HUDEP-2 (cell line): Measurements from ENCODE around the gene EFNA5.

ENCODE experiments used
- DNase-seq, 76 experiments: peaks; one replicate each; lab custom pipeline; 2025; ENCODE audit not compliant: unreplicated experiment in 76 of 76; lab: John Stamatoyannopoulos, UW

EFNA5 gene

GRCh38 chr5:107670932-107671741, at the start of gene EFNA5:
TSS of gene EFNA5 (minus strand) at chr5:107670937.
- DNase-seq = no peak

GRCh38 chr5:107719034-107719606, 48.4 kb upstream of the EFNA5 start:
- DNase-seq = no peak

DNA sequence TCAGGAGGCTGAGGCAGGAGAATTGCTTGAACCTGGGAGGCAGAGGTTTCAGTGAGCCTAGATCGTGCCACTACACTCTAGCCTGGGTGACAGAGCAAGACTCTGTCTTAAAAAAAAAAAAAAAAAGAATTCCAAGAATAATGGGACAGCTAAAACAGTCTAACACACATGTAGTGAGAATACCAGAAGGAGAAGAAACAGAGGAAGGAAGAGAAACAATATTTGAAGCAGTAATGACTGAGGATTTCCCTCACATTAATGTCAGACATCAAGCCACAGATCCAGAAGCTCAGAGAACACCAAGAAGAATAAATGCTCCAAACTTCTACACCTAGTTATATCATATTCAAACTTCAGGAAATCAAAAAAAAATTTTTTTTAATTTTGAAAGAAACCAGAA, 47.1 kb upstream of the EFNA5 start:
- DNase-seq = no peak

- no peak for DNase-seq
Observed at GRCh38 chr5:107713228-107713627, 42.5 kb upstream of the EFNA5 start.

DNA sequence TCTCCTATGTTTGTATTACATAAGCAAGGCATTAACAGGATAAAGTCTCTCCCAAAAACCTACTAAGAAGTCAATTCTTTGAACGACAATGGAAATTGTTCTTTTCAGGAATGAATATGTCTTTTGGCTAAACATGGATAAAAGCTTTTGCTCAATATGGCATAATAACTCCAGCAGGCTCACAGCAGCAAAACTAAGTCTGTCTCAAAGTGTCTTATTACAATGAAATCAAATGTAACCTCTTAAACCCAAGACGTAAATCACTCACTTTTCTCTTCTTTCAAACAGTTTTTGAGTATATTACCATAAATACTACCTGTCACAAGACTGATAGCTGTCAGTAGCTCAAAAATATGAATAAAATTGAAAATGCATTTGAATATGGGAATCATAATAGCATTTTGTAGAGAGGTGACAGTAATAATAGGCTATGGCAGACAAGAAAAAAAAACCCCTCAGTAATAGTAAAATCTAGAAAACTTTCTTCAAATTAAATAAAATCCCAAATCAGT, 41.7 kb upstream of the EFNA5 start:
- DNase-seq = no peak

- no peak for DNase-seq
Observed at GRCh38 chr5:107705402-107706014, 34.8 kb upstream of the EFNA5 start.

DNA sequence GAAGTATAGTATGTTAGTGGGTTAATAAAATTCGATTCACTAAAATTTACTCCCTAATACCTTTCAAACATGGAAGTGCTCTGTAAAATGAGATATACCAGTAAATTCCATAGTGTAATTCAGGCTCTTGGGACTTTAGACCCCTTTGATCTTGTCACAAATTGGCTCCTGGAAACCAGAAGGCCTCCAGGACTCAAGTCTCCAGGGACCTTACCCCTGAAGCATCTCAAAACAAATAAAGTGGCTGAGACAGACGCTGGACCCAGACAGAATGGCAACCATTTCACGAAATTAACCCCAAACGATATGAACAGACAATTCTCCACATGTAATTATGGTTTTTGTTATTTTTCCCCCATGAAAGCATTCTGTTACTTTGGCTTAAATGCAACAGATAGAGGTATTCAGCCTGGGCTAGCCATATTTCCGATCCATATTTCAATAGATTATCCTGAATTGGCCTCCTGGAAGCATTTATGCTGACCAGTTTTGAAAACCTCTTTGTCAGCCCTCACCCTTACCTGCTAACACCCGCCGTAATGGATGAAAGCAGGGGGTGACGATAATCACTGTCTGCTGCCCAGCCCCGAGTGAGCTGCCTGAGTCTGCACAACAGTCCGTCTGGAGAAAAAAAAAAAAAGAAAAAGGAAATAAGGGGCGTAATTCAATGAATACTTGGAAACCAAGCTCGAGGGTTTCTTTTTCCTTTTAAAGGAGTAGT, 34.1 kb upstream of the EFNA5 start:
- DNase-seq = no peak

- DNase-seq = no peak
Observed at GRCh38 chr5:107700481-107700880, 29.7 kb upstream of the EFNA5 start.

DNA sequence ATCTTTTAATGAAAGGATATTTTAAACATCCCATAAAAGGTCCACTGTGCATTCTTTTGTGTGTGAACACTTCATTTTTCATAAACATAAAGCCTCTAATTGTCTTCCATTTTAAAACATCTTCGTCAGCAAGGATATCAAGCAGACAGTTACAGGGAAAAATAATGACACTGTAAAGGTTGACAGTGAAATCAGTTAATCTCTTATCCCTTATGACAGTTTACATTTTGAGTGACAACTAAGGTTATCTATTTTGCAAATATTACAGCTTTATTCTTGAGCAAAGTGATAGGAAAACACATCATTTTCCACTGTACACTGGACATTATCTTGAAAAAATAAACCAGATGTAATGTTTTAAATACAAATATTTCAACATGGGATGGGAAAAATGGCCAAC, 28.7 kb upstream of the EFNA5 start:
- DNase-seq = no peak

DNA sequence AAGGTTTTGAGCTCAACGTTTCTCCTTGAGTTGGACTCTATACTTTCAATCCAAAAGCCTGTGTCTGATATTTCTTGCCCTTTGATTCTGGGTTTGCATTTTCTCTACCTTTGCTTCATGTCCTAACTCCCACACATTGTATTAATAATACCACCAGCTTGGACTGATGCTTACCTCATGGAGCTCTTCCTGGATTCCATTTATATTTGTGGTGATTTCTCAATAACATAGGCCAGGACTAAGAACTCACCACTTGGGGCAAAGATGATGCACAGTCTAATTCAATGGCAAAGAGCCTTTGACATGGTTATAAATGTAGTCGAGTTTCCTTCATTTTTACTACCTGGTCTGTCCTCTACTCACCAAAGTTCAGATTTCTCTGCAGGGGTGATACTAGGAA, 27.5 kb upstream of the EFNA5 start:
- no peak for DNase-seq

GRCh38 chr5:107696498-107696897, 25.8 kb upstream of the EFNA5 start:
- DNase-seq = no peak

DNA sequence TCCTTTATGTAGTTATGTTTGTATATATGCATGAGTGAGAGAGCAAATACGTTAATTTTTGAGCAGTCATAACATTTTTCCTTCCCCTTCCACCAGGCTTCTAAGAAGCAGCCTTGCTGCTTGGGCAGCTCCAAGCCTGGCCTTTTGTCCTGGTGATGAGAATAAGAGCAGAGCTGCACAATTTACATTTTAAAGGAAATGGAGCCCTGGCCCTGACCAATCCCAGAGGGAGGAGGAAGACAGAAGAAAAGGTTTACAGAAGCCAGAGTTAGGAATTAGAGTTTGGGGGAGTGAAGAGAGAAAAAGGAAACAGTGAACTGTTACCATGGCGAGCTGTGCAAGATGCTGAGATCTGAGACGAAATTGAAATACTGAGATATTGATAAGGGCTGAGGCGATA, 25.3 kb upstream of the EFNA5 start:
- no peak for DNase-seq

- no peak for DNase-seq
Observed at GRCh38 chr5:107687937-107688336, 17.2 kb upstream of the EFNA5 start.

GRCh38 chr5:107687404-107687803, 16.7 kb upstream of the EFNA5 start:
- no peak for DNase-seq

DNA sequence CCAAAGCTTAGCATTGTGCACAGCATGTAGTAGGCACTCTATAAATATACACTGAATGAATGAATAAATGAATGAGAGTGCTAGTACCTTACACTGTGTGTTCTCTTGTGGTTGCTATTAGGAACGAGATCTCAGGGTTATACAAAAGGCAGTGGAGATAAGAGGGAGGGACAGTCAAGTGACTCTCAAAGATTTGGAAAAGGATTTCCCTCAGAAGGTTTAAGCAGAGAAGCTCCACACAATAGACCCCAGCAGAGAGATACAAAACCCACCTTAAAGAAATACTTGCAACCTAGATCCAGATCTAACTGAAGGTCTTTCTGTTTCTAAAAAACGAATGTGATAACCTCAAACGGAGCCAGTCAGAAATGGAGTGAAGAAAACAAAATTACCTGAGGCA, 11.8 kb upstream of the EFNA5 start:
- no peak for DNase-seq

DNA sequence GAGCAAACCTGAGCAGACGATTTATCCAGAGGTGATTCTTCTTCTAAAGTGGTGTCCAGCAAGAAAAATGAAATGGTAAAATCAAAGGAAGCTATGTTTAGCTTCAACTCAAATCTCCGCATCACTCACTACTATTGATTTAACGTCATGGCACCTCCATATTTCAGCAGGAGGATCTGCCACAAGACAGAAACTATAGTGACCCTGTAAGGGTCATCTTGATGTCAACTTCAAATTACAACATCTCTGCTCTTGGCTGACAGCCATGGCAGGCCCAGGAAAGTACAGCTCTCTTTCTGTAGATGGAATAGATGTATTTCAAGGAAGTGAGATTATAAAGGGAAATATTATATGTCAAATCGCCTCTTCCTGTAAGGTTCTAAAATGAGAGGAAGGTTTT, 10.1 kb upstream of the EFNA5 start:
- no peak for DNase-seq

DNA sequence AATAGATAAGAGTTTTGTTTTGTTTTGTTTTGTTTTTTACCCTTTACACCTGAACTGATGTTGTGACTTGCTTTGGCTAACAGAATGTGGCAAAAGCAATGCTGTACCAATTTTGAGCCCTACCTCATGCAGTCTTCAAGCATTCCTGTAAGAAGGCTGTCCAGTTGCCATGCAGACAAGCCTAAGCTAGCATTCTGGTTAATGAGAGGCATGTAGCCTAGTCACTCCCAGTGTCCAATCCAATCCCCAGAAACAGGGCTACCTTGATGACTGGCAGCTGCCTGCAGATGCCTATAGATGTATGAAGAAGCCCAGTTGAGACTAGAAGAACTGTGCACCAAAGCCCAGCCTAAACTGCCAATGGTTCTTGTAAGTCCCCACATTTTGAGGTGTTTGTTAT, 9.4 kb upstream of the EFNA5 start:
- no peak for DNase-seq

DNA sequence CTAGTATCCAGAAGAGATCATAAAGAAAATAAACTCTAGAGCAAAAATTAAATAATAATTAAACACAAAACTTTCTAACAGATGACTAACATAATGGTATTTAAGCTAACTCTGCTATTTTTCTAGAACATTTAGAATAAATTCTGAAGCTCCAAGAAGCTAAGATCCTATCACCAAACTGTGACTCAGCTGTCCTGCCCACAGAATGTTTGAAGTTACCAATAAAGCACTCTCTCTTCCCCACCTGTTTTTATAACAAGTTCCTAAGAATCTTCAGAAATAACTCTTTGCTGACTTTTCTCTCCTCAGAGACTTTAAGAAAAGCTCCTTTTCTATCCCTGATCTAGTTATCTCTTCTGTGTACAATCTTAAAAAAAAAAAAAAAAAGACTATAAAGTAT, 6.0 kb upstream of the EFNA5 start:
- DNase-seq = no peak

DNA sequence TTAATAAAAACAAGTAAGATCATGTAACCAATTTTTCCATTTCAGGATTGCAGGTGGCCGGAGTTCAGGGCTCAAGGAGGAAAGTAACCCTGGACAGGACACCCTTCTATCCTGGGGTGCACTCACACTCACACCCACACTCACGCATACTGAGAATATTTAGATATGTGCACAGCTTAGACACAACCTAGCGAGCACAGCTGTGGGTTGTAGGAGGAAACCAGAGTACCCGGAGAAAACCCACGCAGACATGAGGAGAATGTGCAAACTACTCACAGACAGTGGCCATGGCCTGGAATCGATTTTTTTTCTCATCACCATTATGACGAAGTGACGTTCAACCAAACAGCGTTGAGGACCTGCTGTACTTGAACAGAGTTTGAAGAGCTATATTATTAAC, 4.5 kb upstream of the EFNA5 start:
- DNase-seq = no peak

- DNase-seq = no peak
Observed at GRCh38 chr5:107674655-107675054, 3.9 kb upstream of the EFNA5 start.
